PC-3 (cell line): ENCODE measurements around the gene RAB7A.

Experiments
- EZH2phosphoT487 ChIP-seq: fragments of 300-600 bp; sonication (generic); IDR thresholded peaks from 2 replicates; pipeline ENCODE4 v1.6.1; 2018; ENCODE audit warnings: mild to moderate bottlenecking, antibody characterized with exemption, low read length, borderline replicate concordance
- TF ChIP-seq, protein P1 (sequence below): fragments of 300-600 bp; sonication (generic); conservative IDR thresholded peaks from 2 replicates; pipeline ENCODE4 v1.5.1; 2017; ENCODE audit warnings: antibody characterized with exemption, low read depth, mild to moderate bottlenecking, low read length

GRCh38 chr3:128799653-128800052 is 73.7 kb downstream of the RAB7A start:
- no peak for TF ChIP-seq EZH2phosphoT487
- TF ChIP-seq, protein P1, sequence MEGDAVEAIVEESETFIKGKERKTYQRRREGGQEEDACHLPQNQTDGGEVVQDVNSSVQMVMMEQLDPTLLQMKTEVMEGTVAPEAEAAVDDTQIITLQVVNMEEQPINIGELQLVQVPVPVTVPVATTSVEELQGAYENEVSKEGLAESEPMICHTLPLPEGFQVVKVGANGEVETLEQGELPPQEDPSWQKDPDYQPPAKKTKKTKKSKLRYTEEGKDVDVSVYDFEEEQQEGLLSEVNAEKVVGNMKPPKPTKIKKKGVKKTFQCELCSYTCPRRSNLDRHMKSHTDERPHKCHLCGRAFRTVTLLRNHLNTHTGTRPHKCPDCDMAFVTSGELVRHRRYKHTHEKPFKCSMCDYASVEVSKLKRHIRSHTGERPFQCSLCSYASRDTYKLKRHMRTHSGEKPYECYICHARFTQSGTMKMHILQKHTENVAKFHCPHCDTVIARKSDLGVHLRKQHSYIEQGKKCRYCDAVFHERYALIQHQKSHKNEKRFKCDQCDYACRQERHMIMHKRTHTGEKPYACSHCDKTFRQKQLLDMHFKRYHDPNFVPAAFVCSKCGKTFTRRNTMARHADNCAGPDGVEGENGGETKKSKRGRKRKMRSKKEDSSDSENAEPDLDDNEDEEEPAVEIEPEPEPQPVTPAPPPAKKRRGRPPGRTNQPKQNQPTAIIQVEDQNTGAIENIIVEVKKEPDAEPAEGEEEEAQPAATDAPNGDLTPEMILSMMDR: no peak
